Upper lobe of left lung (tissue), 4 donors: ENCODE data around the gene GUCD1.

Experiments used
- CTCF ChIP-seq, 6 experiments: fragments of 450-650 bp in 4 of 6; fragments of 200-600 bp in 2 of 6; sonication (generic) in 2 of 6; IDR thresholded peaks; one replicate each; pipeline ENCODE4 v1.5.1; 2016 to 2019; ENCODE audit warnings: antibody characterized with exemption in 6 of 6
- EP300 ChIP-seq, 4 donors: sonication (generic); formaldehyde crosslinking; IDR thresholded peaks; one replicate each; pipeline ENCODE4 v1.5.1; 2017; ENCODE audit warnings: antibody characterized with exemption in 4 of 4, control low read depth in 2 of 4
- POLR2A ChIP-seq, 4 donors: fragments of 450-650 bp; IDR thresholded peaks; one replicate each; pipeline ENCODE4 v1.5.1; 2016 to 2017; ENCODE audit warnings: antibody characterized with exemption in 4 of 4, mild to moderate bottlenecking in 2 of 4
- POLR2AphosphoS5 ChIP-seq, 2 donors: sonication (generic); formaldehyde crosslinking; IDR thresholded peaks; one replicate each; pipeline ENCODE4 v1.5.1; 2017; ENCODE audit warnings: antibody characterized with exemption in 2 of 2

GRCh38 chr22:24543185-24543601 is 11.7 kb downstream of the GUCD1 start:
- TF ChIP-seq EP300 (IDR thresholded peaks at IDR 0.05) (no peak), POLR2AphosphoS5 (IDR thresholded peaks at IDR 0.05) (no peak), CTCF (IDR thresholded peaks at IDR 0.05) (no peak), POLR2A (IDR thresholded peaks at IDR 0.05) (no peak)
